Measurements from ENCODE around the gene CCR1. TPM values are rescaled to one million over a fixed set of nuclear protein-coding genes. Genes with fewer than 3 reads are reported as not detected.

Gene CCR1
- not detected for total RNA-seq

- Mint-ChIP-seq H3K36me3 (ENCODE audit: low read depth) (no peaks in the 10 kb centered on the region), H3K4me3 (no peak within 1 kb of the TSS), H3K4me1 (ENCODE audit: low read depth) (peaks cover 15% of the 10 kb centered on the region), H3K27ac (no peak within 1 kb of the TSS), H3K9me3 (no peaks in the 10 kb centered on the region), H3K27me3 (ENCODE audit: low read depth) (peaks cover 2% of the 10 kb centered on the region)
- DNase-seq: peak; percentile 67
- intact Hi-C loops (cut with micrococcal nuclease): loop anchor here (1.0 kb wide), 2 partner anchors 86 to 110 kb away; no protein-coding TSS in a partner anchor
- CTCF ChIA-PET: interaction anchor here (0.6 to 1.3 kb wide), 8 partner anchors 9 to 170 kb away, joined by 3 to 5 read pairs (median 3); no protein-coding TSS in a partner anchor
These were observed at the start of gene CCR1 for GRCh38 chr3:46208167-46208704. Gene CCR1, minus strand, starts transcription at chr3:46208313. Its CDS starts 4,000 bp downstream, at chr3:46204313.

DNA sequence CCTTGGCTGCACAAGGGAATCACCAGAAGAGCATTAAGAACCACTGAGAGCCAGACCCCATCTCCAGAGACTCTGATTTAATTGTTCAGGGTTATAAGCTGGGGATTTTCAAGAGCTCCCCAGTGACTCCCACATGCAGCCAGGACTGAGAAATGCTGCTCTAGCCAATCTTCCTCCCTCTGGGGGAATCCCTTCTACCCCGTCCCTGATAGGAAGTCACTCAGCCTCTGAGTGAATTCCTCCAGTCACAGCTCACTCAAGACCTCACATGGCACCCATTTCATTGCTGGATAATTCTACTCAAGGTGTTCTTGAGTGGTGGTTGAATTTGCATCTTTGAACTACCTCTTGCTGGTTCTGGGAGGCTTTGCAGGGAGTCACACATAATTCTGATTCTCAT lies 44.9 kb upstream of the CCR1 start:
- peaks cover 13% of the 10 kb centered on the region for H3K27me3 Mint-ChIP-seq (ENCODE audit: low read depth)
- peak; percentile 16 for DNase-seq
- no peaks in the 10 kb centered on the region for H3K9me3 Mint-ChIP-seq
- no peak overlapping the region for H3K4me3 Mint-ChIP-seq
- H3K36me3 Mint-ChIP-seq (ENCODE audit: low read depth): no peaks in the 10 kb centered on the region
- no peak overlapping the region for H3K27ac Mint-ChIP-seq
- intact Hi-C loops (cut with micrococcal nuclease): no loop called here
- CTCF ChIA-PET: interaction anchor here (0.7 kb wide), 1 partner anchor 44 kb away, joined by 5 read pairs; no protein-coding TSS in a partner anchor
- no peaks in the 10 kb centered on the region for H3K4me1 Mint-ChIP-seq (ENCODE audit: low read depth)

DNA sequence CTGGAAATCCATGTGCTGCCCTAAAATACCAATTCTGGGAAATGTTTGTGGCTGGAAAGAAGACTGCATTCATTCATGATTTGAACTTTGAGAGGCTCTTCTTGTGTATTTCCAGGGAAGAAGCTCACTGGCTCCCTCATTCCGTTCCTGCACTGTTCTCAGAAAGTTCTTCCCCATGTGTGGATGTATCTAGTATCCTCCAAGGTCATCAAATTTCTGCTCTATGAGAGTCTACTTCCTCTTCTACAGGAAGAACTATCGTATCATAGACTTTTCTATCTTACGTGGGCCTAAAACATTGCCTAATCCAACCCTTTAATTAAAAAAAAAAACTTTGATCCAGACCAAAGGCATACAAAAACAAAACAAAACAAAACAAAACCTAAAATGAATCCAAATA lies 37.0 kb upstream of the CCR1 start:
- H3K27ac Mint-ChIP-seq: no peak overlapping the region
- no peak overlapping the region for H3K4me3 Mint-ChIP-seq
- no peaks in the 10 kb centered on the region for H3K9me3 Mint-ChIP-seq
- H3K4me1 Mint-ChIP-seq (ENCODE audit: low read depth): no peaks in the 10 kb centered on the region
- DNase-seq: no peak
- CTCF ChIA-PET: interaction anchor here (0.6 to 1.1 kb wide), 2 partner anchors 31 to 55 kb away, joined by 3 to 4 read pairs; no protein-coding TSS in a partner anchor
- intact Hi-C loops (cut with micrococcal nuclease): no loop called here
- H3K27me3 Mint-ChIP-seq (ENCODE audit: low read depth): peaks cover 2% of the 10 kb centered on the region
- no peaks in the 10 kb centered on the region for H3K36me3 Mint-ChIP-seq (ENCODE audit: low read depth)

- Mint-ChIP-seq H3K4me3 (no peak overlapping the region), H3K9me3 (no peaks in the 10 kb centered on the region), H3K27me3 (ENCODE audit: low read depth) (peaks cover 2% of the 10 kb centered on the region), H3K27ac (no peak overlapping the region), H3K36me3 (ENCODE audit: low read depth) (no peaks in the 10 kb centered on the region), H3K4me1 (ENCODE audit: low read depth) (no peaks in the 10 kb centered on the region)
- CTCF ChIA-PET: no interaction called here
- intact Hi-C loops (cut with micrococcal nuclease): no loop called here
- no peak for DNase-seq
These were observed 35.4 kb upstream of the CCR1 start for GRCh38 chr3:46243560-46243959.

DNA sequence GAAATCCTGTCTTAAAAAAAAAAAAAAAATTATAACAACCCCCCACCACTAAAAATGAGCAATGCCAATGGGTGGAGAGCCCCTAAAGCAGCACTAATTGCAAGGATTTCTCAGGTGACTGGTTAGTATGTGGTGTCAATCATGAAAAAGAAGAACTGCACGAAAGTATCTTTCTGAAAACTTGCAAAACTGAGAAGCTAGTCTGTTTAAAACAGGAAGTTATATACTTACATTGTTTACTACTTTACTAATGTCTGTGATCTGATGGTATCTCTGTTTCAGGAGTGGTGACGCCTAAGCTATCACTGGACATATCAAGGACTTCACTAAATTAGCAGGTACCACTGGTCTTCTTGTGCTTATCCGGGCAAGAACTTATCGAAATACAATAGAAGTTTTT lies 34.0 kb upstream of the CCR1 start, which contains the start of gene CCR3:
Gene CCR3, plus strand, starts transcription at position 341 of the 400 bp plus-strand sequence. CDS start 22,699 bp downstream, outside the sequence.
- CTCF ChIA-PET: interaction anchor here (0.7 kb wide), 1 partner anchor 8 kb away, joined by 3 read pairs; no protein-coding TSS in a partner anchor
- no peak for DNase-seq

GRCh38 chr3:46239952-46240351 lies 31.8 kb upstream of the CCR1 start:
- CTCF ChIA-PET: no interaction called here
- intact Hi-C loops (cut with micrococcal nuclease): no loop called here
- Mint-ChIP-seq H3K27me3 (ENCODE audit: low read depth) (peaks cover 4% of the 10 kb centered on the region), H3K27ac (no peak overlapping the region), H3K36me3 (ENCODE audit: low read depth) (no peaks in the 10 kb centered on the region), H3K4me1 (ENCODE audit: low read depth) (no peaks in the 10 kb centered on the region), H3K9me3 (no peaks in the 10 kb centered on the region), H3K4me3 (no peak overlapping the region)
- DNase-seq: no peak

More for the DNA sequence above, 34.0 kb upstream of the CCR1 start, which contains the start of gene CCR3:
- no peaks in the 10 kb centered on the region for H3K36me3 Mint-ChIP-seq (ENCODE audit: low read depth)
- intact Hi-C loops (cut with micrococcal nuclease): no loop called here
- H3K9me3 Mint-ChIP-seq: no peaks in the 10 kb centered on the region
- H3K27me3 Mint-ChIP-seq (ENCODE audit: low read depth): peaks cover 4% of the 10 kb centered on the region
- H3K4me3 Mint-ChIP-seq: no peak within 1 kb of the TSS
- no peaks in the 10 kb centered on the region for H3K4me1 Mint-ChIP-seq (ENCODE audit: low read depth)
- no peak within 1 kb of the TSS for H3K27ac Mint-ChIP-seq

- Mint-ChIP-seq H3K27me3 (ENCODE audit: low read depth) (peaks cover 4% of the 10 kb centered on the region), H3K36me3 (ENCODE audit: low read depth) (no peaks in the 10 kb centered on the region), H3K4me3 (no peak overlapping the region), H3K9me3 (no peaks in the 10 kb centered on the region), H3K4me1 (ENCODE audit: low read depth) (no peaks in the 10 kb centered on the region), H3K27ac (no peak overlapping the region)
- CTCF ChIA-PET: interaction anchor here (0.6 to 0.7 kb wide), 2 partner anchors 11 to 96 kb away, joined by 3 to 4 read pairs; no protein-coding TSS in a partner anchor
- DNase-seq: no peak
- intact Hi-C loops (cut with micrococcal nuclease): no loop called here
These were observed 31.3 kb upstream of the CCR1 start for GRCh38 chr3:46239301-46239938.

DNA sequence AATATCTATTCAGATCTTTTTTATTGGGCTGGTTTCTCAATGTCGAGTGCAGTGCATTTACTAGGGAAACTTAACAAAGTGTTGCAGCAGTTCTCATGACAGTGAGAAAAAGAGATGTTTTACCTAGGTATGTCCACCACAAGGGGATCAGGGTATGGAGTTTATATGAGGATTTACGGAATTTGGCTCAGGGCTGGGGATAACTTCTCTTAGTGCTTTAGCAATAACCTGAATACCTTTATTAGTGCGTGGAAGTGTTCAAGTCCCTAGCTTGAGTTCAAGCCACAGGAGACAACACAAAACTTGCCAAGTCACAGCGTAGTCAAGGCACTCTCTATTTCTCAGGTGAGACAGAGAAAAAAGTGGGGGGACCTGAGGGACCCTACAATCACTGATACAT lies 30.3 kb upstream of the CCR1 start:
- no peak overlapping the region for H3K27ac Mint-ChIP-seq
- H3K27me3 Mint-ChIP-seq (ENCODE audit: low read depth): peaks cover 4% of the 10 kb centered on the region
- intact Hi-C loops (cut with micrococcal nuclease): no loop called here

GRCh38 chr3:46236294-46237054 lies 28.4 kb upstream of the CCR1 start:
- Mint-ChIP-seq H3K4me3 (no peak overlapping the region), H3K27ac (no peak overlapping the region), H3K27me3 (ENCODE audit: low read depth) (peaks cover 4% of the 10 kb centered on the region), H3K9me3 (no peaks in the 10 kb centered on the region), H3K4me1 (ENCODE audit: low read depth) (no peaks in the 10 kb centered on the region), H3K36me3 (ENCODE audit: low read depth) (no peaks in the 10 kb centered on the region)
- no peak for DNase-seq
- CTCF ChIA-PET: no interaction called here
- intact Hi-C loops (cut with micrococcal nuclease): no loop called here

More for the DNA sequence above, 30.3 kb upstream of the CCR1 start:
- Mint-ChIP-seq H3K36me3 (ENCODE audit: low read depth) (no peaks in the 10 kb centered on the region), H3K4me3 (no peak overlapping the region), H3K4me1 (ENCODE audit: low read depth) (no peaks in the 10 kb centered on the region), H3K9me3 (no peaks in the 10 kb centered on the region)
- CTCF ChIA-PET: interaction anchor here (0.7 kb wide), 1 partner anchor 97 kb away, joined by 4 read pairs; no protein-coding TSS in a partner anchor
- no peak for DNase-seq

DNA sequence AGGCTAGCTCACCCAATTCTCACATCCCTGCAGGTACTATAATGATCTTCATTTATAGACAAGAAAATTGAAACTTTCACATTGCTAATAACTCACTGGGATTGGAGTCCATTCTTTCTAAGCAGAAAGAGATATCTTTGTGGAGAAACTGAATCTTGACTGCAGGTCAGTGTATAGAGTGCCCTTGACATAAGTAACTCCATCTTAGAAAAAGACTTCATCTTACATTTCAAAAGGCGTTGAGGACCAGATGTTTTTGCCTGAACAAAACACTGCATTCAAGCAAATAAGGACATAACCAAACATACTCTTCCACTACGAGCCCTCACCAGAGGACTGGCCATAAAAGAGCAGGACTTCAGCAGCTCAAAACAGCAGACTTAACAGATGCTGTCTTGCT lies 27.3 kb upstream of the CCR1 start:
- no peak for DNase-seq
- intact Hi-C loops (cut with micrococcal nuclease): no loop called here
- CTCF ChIA-PET: no interaction called here
- Mint-ChIP-seq H3K27me3 (ENCODE audit: low read depth) (peaks cover 1% of the 10 kb centered on the region), H3K27ac (no peak overlapping the region), H3K9me3 (no peaks in the 10 kb centered on the region), H3K4me3 (no peak overlapping the region), H3K4me1 (ENCODE audit: low read depth) (no peaks in the 10 kb centered on the region), H3K36me3 (ENCODE audit: low read depth) (no peaks in the 10 kb centered on the region)

- Mint-ChIP-seq H3K27ac (no peak overlapping the region), H3K4me3 (no peak overlapping the region), H3K9me3 (no peaks in the 10 kb centered on the region), H3K27me3 (ENCODE audit: low read depth) (peaks cover 2% of the 10 kb centered on the region), H3K36me3 (ENCODE audit: low read depth) (no peaks in the 10 kb centered on the region), H3K4me1 (ENCODE audit: low read depth) (no peaks in the 10 kb centered on the region)
- intact Hi-C loops (cut with micrococcal nuclease): no loop called here
- DNase-seq: no peak
- CTCF ChIA-PET: interaction anchor here (0.6 kb wide), 1 partner anchor 399 kb away, joined by 4 read pairs; no protein-coding TSS in a partner anchor
These were observed 25.1 kb upstream of the CCR1 start for GRCh38 chr3:46233194-46233593.

GRCh38 chr3:46231323-46231722 lies 23.2 kb upstream of the CCR1 start:
- H3K4me1 Mint-ChIP-seq (ENCODE audit: low read depth): no peaks in the 10 kb centered on the region
- intact Hi-C loops (cut with micrococcal nuclease): no loop called here
- DNase-seq: no peak
- H3K27ac Mint-ChIP-seq: no peak overlapping the region
- H3K9me3 Mint-ChIP-seq: peaks cover 3% of the 10 kb centered on the region
- no peak overlapping the region for H3K4me3 Mint-ChIP-seq
- CTCF ChIA-PET: interaction anchor here (0.6 kb wide), 1 partner anchor 296 kb away, joined by 5 read pairs; no protein-coding TSS in a partner anchor
- H3K27me3 Mint-ChIP-seq (ENCODE audit: low read depth): peaks cover 5% of the 10 kb centered on the region
- H3K36me3 Mint-ChIP-seq (ENCODE audit: low read depth): no peaks in the 10 kb centered on the region
